HL-60 (cell line): ENCODE measurements around the gene MAP2K5.

ENCODE experiments used
- DNase-seq, 2 experiments: peaks; one replicate each; pipeline ENCODE4 v3.0.0-alpha.2; 2010 to 2020; ENCODE audit warnings: low read depth in 1 of 2, low spot score in 1 of 2
- H3K27ac ChIP-seq: fragments of 250-450 bp; sonication (Bioruptor Pico); replicated peaks from 2 replicates; pipeline ENCODE4 v1.5.1; 2020; ENCODE audit warnings: mild to moderate bottlenecking, moderate library complexity
- H3K27me3 ChIP-seq: fragments of 250-450 bp; sonication (Bioruptor Pico); 2 replicates; pipeline ENCODE4 v1.5.1; 2021; ENCODE audit warnings: mild to moderate bottlenecking, moderate library complexity; ENCODE audit not compliant: insufficient read depth, poor library complexity, severe bottlenecking
- H3K4me3 ChIP-seq: replicated peaks from 2 replicates; pipeline ENCODE4 v1.5.1; 2011; ENCODE audit warnings: mild to moderate bottlenecking, control low read depth, low read length; ENCODE audit not compliant: insufficient read depth
- GABPA ChIP-seq: IDR thresholded peaks from 2 replicates; pipeline ENCODE4 v1.6.1; 2012; ENCODE audit warnings: low read depth
- POLR2AphosphoS5 ChIP-seq: IDR thresholded peaks from 2 replicates; pipeline ENCODE4 v1.6.1; 2012; ENCODE audit warnings: low read depth
- SPI1 ChIP-seq: IDR thresholded peaks from 2 replicates; pipeline ENCODE4 v1.6.1; 2012; ENCODE audit warnings: low read depth, mild to moderate bottlenecking, borderline replicate concordance
- TF ChIP-seq, protein P1 (sequence below): IDR thresholded peaks from 2 replicates; pipeline ENCODE4 v1.6.1; 2012; ENCODE audit warnings: low read depth; ENCODE audit not compliant: insufficient replicate concordance
- TF ChIP-seq, protein P2 (sequence below): IDR thresholded peaks from one replicate; pipeline ENCODE4 v1.5.1; 2011; ENCODE audit warnings: low read length, control low read depth, inconsistent platforms; ENCODE audit not compliant: insufficient read depth

Gene MAP2K5

DNA sequence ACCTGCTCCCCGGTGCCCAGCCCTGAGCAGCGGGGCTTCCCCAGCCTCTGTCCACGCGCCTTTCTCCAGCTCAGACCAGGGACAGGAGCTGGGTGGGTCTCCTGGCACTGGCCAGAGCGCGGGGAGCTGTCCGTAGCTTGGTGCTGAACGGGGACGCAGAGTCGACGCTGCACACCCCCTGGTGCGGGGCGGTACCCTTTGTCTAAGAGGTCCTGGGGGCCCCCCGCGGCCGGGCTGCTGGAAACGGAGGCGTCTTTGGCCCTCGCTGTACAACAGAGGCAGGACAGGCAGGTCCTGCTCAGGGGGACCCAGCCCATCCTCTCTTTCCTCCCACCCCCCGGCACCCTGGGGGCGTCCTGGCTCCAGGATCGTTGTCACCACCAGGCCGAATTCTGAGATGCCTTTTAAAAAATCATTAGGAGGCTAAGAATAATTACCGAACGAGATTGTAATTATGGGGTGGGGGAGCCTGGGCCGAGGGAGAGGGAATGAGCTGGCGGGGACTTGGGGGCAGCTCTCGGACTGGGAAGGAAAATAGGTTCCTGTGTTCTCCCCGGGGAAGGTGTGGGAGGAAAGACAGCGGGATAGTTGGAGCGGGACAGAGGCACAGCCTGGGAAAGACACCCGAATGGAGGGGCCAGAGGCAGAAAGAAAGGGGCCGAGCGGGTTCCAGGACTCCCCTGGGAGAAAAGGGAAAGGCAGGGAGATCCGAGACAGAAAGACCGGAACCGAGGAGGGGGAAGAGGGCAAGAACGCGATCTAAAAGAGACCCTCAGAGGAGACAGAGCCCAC, 278.7 kb downstream of the MAP2K5 start:
- peaks cover 58% of the 10 kb centered on the region for H3K27me3 ChIP-seq

GRCh38 chr15:67821784-67822440, 279.4 kb downstream of the MAP2K5 start:
- H3K27me3 ChIP-seq: peaks cover 64% of the 10 kb centered on the region
- TF ChIP-seq, protein P1, sequence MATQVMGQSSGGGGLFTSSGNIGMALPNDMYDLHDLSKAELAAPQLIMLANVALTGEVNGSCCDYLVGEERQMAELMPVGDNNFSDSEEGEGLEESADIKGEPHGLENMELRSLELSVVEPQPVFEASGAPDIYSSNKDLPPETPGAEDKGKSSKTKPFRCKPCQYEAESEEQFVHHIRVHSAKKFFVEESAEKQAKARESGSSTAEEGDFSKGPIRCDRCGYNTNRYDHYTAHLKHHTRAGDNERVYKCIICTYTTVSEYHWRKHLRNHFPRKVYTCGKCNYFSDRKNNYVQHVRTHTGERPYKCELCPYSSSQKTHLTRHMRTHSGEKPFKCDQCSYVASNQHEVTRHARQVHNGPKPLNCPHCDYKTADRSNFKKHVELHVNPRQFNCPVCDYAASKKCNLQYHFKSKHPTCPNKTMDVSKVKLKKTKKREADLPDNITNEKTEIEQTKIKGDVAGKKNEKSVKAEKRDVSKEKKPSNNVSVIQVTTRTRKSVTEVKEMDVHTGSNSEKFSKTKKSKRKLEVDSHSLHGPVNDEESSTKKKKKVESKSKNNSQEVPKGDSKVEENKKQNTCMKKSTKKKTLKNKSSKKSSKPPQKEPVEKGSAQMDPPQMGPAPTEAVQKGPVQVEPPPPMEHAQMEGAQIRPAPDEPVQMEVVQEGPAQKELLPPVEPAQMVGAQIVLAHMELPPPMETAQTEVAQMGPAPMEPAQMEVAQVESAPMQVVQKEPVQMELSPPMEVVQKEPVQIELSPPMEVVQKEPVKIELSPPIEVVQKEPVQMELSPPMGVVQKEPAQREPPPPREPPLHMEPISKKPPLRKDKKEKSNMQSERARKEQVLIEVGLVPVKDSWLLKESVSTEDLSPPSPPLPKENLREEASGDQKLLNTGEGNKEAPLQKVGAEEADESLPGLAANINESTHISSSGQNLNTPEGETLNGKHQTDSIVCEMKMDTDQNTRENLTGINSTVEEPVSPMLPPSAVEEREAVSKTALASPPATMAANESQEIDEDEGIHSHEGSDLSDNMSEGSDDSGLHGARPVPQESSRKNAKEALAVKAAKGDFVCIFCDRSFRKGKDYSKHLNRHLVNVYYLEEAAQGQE: no peak
- TF ChIP-seq SPI1 (no peak), GABPA (no peak), POLR2AphosphoS5 (no peak)
- TF ChIP-seq, protein P2, sequence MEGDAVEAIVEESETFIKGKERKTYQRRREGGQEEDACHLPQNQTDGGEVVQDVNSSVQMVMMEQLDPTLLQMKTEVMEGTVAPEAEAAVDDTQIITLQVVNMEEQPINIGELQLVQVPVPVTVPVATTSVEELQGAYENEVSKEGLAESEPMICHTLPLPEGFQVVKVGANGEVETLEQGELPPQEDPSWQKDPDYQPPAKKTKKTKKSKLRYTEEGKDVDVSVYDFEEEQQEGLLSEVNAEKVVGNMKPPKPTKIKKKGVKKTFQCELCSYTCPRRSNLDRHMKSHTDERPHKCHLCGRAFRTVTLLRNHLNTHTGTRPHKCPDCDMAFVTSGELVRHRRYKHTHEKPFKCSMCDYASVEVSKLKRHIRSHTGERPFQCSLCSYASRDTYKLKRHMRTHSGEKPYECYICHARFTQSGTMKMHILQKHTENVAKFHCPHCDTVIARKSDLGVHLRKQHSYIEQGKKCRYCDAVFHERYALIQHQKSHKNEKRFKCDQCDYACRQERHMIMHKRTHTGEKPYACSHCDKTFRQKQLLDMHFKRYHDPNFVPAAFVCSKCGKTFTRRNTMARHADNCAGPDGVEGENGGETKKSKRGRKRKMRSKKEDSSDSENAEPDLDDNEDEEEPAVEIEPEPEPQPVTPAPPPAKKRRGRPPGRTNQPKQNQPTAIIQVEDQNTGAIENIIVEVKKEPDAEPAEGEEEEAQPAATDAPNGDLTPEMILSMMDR: no peak
- no peak for DNase-seq
- no peak overlapping the region for H3K4me3 ChIP-seq
- no peak overlapping the region for H3K27ac ChIP-seq

More for the DNA sequence above, 278.7 kb downstream of the MAP2K5 start:
- Histone ChIP-seq H3K4me3 (no peak overlapping the region), H3K27ac (no peak overlapping the region)
- TF ChIP-seq, protein P1: peak; percentile 99
- no peak for TF ChIP-seq SPI1
- no peak for TF ChIP-seq POLR2AphosphoS5
- DNase-seq: no peak

DNA sequence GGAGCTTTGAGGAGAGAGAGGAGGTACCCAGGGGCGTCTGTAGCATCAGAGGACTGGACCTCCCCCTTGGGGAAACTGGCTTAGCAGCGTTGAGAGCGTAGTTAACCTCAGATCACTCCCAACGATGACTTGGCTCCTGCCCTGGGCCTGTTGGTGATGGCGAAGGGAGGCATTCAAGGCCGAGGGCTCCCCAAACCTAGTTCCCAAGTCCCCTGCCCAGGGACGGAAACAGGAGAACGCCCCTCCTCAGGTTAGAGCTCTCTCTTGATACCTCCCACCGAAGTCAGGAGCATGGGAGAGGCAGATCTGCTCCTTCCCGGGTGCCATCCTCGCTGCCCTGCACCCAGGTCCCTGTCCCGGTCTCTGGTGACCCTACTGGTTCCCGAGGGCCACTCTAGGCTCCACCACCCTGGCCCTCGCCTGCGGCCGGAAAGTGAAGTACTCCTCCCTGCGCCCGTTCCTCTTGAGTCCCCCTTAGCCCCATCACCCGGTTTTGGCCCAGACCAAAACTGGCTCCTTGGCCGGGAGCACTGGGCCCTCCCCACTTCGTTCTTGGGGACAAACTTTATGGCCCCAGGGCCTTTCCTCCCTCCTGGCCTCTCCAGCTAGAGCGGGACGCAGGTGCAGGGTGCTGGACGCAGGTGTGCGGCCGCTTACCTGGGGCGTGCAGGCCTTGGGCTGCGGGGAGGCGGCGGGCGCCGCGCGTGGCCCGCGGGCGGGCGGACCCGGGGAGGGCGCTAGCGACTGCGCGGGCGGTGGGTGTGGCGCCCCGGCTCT, 280.2 kb downstream of the MAP2K5 start:
- no peak overlapping the region for H3K27ac ChIP-seq
- TF ChIP-seq POLR2AphosphoS5: no peak
- TF ChIP-seq, protein P1: peak; percentile 14
- H3K27me3 ChIP-seq: peaks cover 67% of the 10 kb centered on the region
- no peak for DNase-seq
- H3K4me3 ChIP-seq: no peak overlapping the region
